ENCODE measurements around the gene CNMD. TPM values are rescaled to one million over a fixed set of nuclear protein-coding genes. Genes with fewer than 3 reads are reported as not detected.

The CNMD gene
- total RNA-seq, 4 donors from 2014 or later = 0.44 to 0.51 TPM; not detected in 2

DNA sequence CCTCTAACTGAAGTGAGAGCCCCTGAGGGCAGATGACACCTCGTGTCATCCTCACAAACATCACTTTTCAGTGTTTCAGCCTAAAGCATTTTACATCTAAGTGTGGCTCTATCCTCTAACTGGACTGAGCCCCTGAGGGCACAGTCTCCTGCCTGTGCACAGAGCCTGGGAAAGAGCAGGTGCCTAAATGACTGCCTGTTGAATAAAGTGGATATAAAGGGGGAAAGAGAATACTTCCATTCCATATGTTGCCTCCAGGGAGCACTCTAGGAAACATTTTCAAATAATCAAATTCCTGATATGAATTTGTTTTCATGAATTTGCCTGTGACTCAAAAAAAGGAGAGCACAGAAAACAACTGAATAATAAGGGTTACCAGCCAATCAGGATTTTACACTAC lies 32.2 kb downstream of the CNMD start:
- TF ChIP-seq, protein P1, sequence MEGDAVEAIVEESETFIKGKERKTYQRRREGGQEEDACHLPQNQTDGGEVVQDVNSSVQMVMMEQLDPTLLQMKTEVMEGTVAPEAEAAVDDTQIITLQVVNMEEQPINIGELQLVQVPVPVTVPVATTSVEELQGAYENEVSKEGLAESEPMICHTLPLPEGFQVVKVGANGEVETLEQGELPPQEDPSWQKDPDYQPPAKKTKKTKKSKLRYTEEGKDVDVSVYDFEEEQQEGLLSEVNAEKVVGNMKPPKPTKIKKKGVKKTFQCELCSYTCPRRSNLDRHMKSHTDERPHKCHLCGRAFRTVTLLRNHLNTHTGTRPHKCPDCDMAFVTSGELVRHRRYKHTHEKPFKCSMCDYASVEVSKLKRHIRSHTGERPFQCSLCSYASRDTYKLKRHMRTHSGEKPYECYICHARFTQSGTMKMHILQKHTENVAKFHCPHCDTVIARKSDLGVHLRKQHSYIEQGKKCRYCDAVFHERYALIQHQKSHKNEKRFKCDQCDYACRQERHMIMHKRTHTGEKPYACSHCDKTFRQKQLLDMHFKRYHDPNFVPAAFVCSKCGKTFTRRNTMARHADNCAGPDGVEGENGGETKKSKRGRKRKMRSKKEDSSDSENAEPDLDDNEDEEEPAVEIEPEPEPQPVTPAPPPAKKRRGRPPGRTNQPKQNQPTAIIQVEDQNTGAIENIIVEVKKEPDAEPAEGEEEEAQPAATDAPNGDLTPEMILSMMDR (IDR thresholded peaks at IDR 0.05; ENCODE audit: low read depth) = no peak

DNA sequence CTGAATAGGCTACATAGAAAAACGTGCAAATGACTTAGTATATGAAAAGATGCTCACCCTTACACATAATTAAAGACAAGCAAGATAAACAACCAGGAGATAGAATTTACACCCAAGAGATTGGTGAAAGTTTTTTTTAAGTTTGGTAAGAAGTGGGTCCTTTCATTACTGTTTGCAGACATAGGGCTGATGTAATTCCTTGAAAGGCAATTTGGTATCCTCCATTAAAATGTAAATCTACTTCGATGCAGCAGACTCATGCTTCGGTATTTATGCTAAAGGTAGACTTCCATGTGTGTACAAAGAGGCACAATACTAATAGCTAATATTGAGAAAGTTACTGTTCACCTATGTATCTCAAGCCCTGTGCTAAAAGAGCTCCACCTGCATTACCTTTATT lies 33.5 kb downstream of the CNMD start:
- TF ChIP-seq, protein P1 (IDR thresholded peaks at IDR 0.05; ENCODE audit: low read depth) = no peak

DNA sequence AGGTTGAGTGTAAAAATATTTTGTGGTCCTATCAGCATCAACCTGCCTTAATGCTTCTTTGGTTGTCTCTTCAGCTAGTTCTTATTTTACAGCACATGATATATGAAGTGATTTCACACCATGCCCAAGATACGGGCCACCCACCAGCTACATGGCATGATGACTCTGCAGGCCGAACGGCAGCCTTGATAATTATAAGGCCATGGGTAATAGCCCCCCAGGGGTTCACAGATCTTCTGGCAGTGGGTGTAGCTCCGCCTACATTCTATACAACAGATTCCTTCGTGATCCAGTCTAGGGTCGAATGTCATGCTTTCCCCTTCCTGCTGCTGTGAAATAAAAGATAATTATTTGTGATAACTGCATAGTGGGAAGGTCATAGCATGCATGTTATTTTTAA lies 36.1 kb downstream of the CNMD start:
- TF ChIP-seq, protein P1 (IDR thresholded peaks at IDR 0.05; ENCODE audit: low read depth) = no peak

DNA sequence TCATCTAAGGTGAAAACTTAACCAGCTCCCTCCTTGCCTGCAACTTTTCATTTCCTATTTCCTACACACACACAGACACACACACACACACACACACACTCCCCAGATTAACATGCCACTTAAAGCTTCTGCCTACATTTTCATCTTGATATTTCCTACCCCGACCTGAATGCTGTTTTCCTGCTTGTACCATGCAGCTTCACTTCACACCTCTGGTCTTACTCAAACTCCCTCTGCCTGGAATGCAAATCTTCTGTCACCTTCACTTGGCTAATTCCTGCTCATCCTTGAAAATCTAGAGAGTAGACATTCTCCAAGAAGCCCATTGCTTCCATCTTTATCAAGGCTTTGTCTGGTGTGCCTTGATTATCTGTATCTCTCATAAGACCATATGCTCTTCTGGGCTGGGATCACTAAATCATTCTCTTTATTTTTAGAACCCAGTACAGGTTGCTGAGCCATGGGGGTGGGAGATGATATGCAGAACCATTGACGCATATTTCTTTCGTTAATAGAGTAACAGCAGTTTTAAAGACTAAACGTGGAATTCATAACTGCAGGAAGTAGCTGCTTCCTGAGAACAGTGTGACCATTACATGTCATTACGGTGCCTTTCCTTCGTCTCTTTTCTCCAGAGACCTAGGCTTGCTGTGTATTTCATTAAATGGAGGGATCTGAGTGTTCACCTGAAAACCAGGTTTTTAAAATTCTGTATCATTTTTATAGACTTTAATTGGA lies 37.7 kb downstream of the CNMD start:
- TF ChIP-seq, protein P1 (IDR thresholded peaks at IDR 0.05; ENCODE audit: low read depth) = no peak

DNA sequence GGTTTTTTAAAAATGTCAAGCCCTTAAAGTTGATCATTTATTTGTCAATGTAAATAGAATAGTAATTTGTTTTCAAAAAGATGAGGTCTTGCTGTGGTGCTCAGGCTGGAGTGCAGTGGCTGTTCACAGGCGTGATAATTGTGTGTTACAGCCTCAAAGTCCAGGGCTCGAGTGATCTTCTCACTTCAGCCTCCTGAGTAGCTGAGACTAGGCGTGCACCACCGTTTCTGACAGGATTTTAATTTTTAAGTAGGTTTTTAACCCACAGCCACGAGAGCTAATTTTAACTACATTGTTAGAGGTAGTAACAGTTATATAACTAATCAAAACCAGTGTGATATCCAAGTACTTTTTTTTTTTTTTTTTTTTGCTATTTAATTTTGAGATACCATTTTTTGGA lies 43.1 kb downstream of the CNMD start:
- TF ChIP-seq, protein P1 (IDR thresholded peaks at IDR 0.05; ENCODE audit: low read depth) = no peak

DNA sequence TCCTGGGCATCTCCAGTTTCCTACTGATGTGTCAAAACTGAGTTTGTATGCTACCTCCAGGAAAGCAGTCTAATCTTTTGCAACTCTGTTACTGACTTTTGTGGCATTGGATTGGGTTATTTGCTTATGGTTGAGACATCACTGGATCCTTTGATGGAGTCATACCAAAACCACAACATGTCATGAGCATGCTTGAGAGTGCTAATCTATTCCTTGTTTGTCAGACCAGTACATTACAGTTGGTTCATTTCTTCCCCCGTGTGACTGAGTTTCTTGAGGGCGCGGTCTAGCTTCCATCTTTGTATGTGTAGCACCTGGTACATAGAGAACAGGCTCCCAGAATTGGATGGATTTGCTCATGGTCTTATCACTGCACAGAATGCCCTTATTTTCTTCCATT lies 43.8 kb downstream of the CNMD start:
- TF ChIP-seq, protein P1 (IDR thresholded peaks at IDR 0.05; ENCODE audit: low read depth) = no peak

DNA sequence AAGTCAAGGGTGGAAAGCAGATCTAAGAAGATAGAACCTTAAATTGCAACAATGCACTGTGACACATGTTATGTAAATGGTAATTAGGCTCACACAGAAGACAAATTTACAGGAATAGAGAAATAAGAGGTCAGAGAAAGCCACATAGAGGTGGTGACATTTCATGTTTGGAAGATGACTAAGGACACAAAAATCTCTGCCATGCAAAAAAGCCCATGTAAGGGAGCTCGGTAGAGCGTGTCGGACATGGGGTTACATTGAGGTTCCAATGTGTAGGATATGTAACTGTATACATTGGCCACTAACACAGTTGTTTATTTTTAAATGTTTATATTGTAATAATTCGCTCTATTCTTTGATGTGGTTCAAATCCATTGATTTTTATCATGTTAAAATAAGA lies 53.2 kb downstream of the CNMD start:
- TF ChIP-seq, protein P1 (IDR thresholded peaks at IDR 0.05; ENCODE audit: low read depth) = no peak
